HL-60 (cell line): ENCODE results near the gene GALNT17.

ENCODE experiments used
- DNase-seq, 2 experiments: peaks; one replicate each; pipeline ENCODE4 v3.0.0-alpha.2; 2010 to 2020; ENCODE audit warnings: low read depth in 1 of 2, low spot score in 1 of 2
- H3K27ac ChIP-seq: fragments of 250-450 bp; sonication (Bioruptor Pico); replicated peaks from 2 replicates; pipeline ENCODE4 v1.5.1; 2020; ENCODE audit warnings: mild to moderate bottlenecking, moderate library complexity
- H3K27me3 ChIP-seq: fragments of 250-450 bp; sonication (Bioruptor Pico); 2 replicates; pipeline ENCODE4 v1.5.1; 2021; ENCODE audit warnings: mild to moderate bottlenecking, moderate library complexity; ENCODE audit not compliant: insufficient read depth, poor library complexity, severe bottlenecking
- H3K4me3 ChIP-seq: replicated peaks from 2 replicates; pipeline ENCODE4 v1.5.1; 2011; ENCODE audit warnings: mild to moderate bottlenecking, control low read depth, low read length; ENCODE audit not compliant: insufficient read depth
- GABPA ChIP-seq: IDR thresholded peaks from 2 replicates; pipeline ENCODE4 v1.6.1; 2012; ENCODE audit warnings: low read depth
- POLR2AphosphoS5 ChIP-seq: IDR thresholded peaks from 2 replicates; pipeline ENCODE4 v1.6.1; 2012; ENCODE audit warnings: low read depth
- REST ChIP-seq: IDR thresholded peaks from 2 replicates; pipeline ENCODE4 v1.6.1; 2012; ENCODE audit warnings: low read depth; ENCODE audit not compliant: insufficient replicate concordance
- SPI1 ChIP-seq: IDR thresholded peaks from 2 replicates; pipeline ENCODE4 v1.6.1; 2012; ENCODE audit warnings: low read depth, mild to moderate bottlenecking, borderline replicate concordance
- TF ChIP-seq, protein P1 (sequence below): IDR thresholded peaks from one replicate; pipeline ENCODE4 v1.5.1; 2011; ENCODE audit warnings: low read length, control low read depth, inconsistent platforms; ENCODE audit not compliant: insufficient read depth

The GALNT17 gene

GRCh38 chr7:71509381-71509780, 377.4 kb downstream of the GALNT17 start:
- DNase-seq: no peak
- no peak overlapping the region for H3K27ac ChIP-seq
- H3K4me3 ChIP-seq: no peak overlapping the region
- no peak for TF ChIP-seq REST
- no peak for TF ChIP-seq GABPA
- TF ChIP-seq, protein P1, sequence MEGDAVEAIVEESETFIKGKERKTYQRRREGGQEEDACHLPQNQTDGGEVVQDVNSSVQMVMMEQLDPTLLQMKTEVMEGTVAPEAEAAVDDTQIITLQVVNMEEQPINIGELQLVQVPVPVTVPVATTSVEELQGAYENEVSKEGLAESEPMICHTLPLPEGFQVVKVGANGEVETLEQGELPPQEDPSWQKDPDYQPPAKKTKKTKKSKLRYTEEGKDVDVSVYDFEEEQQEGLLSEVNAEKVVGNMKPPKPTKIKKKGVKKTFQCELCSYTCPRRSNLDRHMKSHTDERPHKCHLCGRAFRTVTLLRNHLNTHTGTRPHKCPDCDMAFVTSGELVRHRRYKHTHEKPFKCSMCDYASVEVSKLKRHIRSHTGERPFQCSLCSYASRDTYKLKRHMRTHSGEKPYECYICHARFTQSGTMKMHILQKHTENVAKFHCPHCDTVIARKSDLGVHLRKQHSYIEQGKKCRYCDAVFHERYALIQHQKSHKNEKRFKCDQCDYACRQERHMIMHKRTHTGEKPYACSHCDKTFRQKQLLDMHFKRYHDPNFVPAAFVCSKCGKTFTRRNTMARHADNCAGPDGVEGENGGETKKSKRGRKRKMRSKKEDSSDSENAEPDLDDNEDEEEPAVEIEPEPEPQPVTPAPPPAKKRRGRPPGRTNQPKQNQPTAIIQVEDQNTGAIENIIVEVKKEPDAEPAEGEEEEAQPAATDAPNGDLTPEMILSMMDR: no peak
- TF ChIP-seq SPI1: no peak
- no peak for TF ChIP-seq POLR2AphosphoS5
- H3K27me3 ChIP-seq: no peaks in the 10 kb centered on the region

GRCh38 chr7:71511361-71511807, 379.4 kb downstream of the GALNT17 start:
- DNase-seq: no peak

GRCh38 chr7:71517940-71518699, 386.2 kb downstream of the GALNT17 start:
- H3K27me3 ChIP-seq: no peaks in the 10 kb centered on the region

More at GRCh38 chr7:71511361-71511807, 379.4 kb downstream of the GALNT17 start:
- no peak overlapping the region for H3K4me3 ChIP-seq
- no peak overlapping the region for H3K27ac ChIP-seq
- no peaks in the 10 kb centered on the region for H3K27me3 ChIP-seq
- TF ChIP-seq SPI1 (no peak), GABPA (no peak), REST (no peak), POLR2AphosphoS5 (no peak)
- TF ChIP-seq, protein P1: no peak

More at GRCh38 chr7:71517940-71518699, 386.2 kb downstream of the GALNT17 start:
- no peak for DNase-seq
- TF ChIP-seq GABPA (no peak), REST (no peak), SPI1 (no peak), POLR2AphosphoS5 (no peak)
- TF ChIP-seq, protein P1: no peak
- Histone ChIP-seq H3K4me3 (no peak overlapping the region), H3K27ac (no peak overlapping the region)
